HepG2 (cell line): ENCODE results near the gene ITGAE. TPM values are rescaled to one million over a fixed set of nuclear protein-coding genes. Genes with fewer than 3 reads are reported as not detected.

ENCODE experiments used
- KDM2A ChIP-seq: sonication (generic); formaldehyde crosslinking; IDR thresholded peaks from 2 replicates; pipeline ENCODE4 v1.4.0; 2020; ENCODE audit warnings: low read depth, missing genetic modification reagents, borderline replicate concordance
- ZNF329 ChIP-seq: sonication (generic); formaldehyde crosslinking; IDR thresholded peaks from 2 replicates; pipeline ENCODE4 v1.9.0; 2021; ENCODE audit warnings: low read depth, mild to moderate bottlenecking, missing genetic modification reagents
- ZNF7 ChIP-seq: IDR thresholded peaks from 2 replicates; pipeline ENCODE4 v1.6.1; 2016; ENCODE audit warnings: missing biosample characterization, missing genetic modification reagents
- polyA plus RNA-seq, 8 experiments: library from polyadenylated mRNA; depleted of rRNA in 3 of 8; stranded (reverse) in 7 of 8; unstranded in 1 of 8; fragments of >200 nt; fragmentation: Illumina TruSeq in 4 of 8; extraction: Trizol in 4 of 8; gene quantifications; 2 replicates each; pipeline versions ENCODE4 v1.2.1 to v1.2.3, GENCODE V29; 2011 to 2016; ENCODE audit warnings: low read depth in 4 of 8, missing spikeins in 1 of 8, mixed read lengths in 1 of 8; ENCODE audit not compliant: insufficient read depth in 1 of 8
- total RNA-seq, 5 experiments: library from RNA; depleted of rRNA; stranded (reverse); fragments of >200 nt; fragmentation: Illumina TruSeq; extraction: Trizol; gene quantifications; 2 replicates each; pipeline ENCODE4 v1.2.3, GENCODE V29; 2016; ENCODE audit warnings: low read depth in 1 of 5
- TF ChIP-seq, protein P1 (sequence below): sonication (generic); formaldehyde crosslinking; IDR thresholded peaks from 2 replicates; pipeline ENCODE4 v1.4.0; 2020; ENCODE audit warnings: low read depth, missing genetic modification reagents
- TF ChIP-seq, protein P2 (sequence below): sonication (generic); formaldehyde crosslinking; IDR thresholded peaks from one replicate; pipeline ENCODE4 v1.5.1; 2020; ENCODE audit warnings: mild to moderate bottlenecking, missing genetic modification reagents; ENCODE audit errors: not compliant biosample characterization
- TF ChIP-seq, protein P3 (sequence below): sonication (generic); formaldehyde crosslinking; IDR thresholded peaks from 2 replicates; pipeline ENCODE4 v1.4.0; 2020; ENCODE audit warnings: missing genetic modification reagents
- TF ChIP-seq, protein P4 (sequence below): fragments of 450-650 bp; IDR thresholded peaks from 2 replicates; pipeline ENCODE4 v1.6.1; 2016
- TF ChIP-seq, protein P5 (sequence below): sonication (generic); formaldehyde crosslinking; IDR thresholded peaks from 2 replicates; pipeline ENCODE4 v1.5.1; 2020; ENCODE audit warnings: mild to moderate bottlenecking, missing genetic modification reagents, moderate library complexity

The ITGAE gene
- total and polyA plus RNA-seq, 2 of the 13 experiments (the other 11 are each of a cell fraction or from before 2014, with no cell fraction given): 42.3 to 49.0 TPM

DNA sequence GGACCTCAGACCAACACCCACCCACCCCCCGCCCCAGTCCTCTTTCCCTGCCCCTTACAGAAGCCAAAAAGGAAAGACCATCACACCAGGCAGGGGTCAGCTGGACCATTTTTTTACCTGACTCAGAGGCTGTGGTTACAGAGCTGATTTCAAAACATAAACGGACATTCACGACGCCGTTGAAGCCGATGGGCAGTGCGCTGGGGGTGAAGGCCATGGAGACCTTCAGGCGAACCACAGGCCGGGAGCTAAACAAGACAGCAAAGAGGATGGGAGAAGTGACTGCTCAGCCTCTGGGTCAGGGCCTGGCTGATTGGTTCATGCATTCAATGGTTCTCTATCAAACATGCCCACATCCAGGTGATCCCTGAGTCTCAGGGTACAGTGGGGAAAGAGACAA lies 53.2 kb downstream of the ITGAE start (continued):
- TF ChIP-seq, protein P1, sequence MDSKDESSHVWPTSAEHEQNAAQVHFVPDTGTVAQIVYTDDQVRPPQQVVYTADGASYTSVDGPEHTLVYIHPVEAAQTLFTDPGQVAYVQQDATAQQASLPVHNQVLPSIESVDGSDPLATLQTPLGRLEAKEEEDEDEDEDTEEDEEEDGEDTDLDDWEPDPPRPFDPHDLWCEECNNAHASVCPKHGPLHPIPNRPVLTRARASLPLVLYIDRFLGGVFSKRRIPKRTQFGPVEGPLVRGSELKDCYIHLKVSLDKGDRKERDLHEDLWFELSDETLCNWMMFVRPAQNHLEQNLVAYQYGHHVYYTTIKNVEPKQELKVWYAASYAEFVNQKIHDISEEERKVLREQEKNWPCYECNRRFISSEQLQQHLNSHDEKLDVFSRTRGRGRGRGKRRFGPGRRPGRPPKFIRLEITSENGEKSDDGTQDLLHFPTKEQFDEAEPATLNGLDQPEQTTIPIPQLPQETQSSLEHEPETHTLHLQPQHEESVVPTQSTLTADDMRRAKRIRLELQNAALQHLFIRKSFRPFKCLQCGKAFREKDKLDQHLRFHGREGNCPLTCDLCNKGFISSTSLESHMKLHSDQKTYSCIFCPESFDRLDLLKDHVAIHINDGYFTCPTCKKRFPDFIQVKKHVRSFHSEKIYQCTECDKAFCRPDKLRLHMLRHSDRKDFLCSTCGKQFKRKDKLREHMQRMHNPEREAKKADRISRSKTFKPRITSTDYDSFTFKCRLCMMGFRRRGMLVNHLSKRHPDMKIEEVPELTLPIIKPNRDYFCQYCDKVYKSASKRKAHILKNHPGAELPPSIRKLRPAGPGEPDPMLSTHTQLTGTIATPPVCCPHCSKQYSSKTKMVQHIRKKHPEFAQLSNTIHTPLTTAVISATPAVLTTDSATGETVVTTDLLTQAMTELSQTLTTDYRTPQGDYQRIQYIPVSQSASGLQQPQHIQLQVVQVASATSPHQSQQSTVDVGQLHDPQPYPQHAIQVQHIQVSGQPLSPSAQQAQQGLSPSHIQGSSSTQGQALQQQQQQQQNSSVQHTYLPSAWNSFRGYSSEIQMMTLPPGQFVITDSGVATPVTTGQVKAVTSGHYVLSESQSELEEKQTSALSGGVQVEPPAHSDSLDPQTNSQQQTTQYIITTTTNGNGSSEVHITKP: 0 out of 2 replicates have a peak, but pooled peaks have one; percentile 37
- TF ChIP-seq ZNF7 (CRISPR knock-in tag) (no peak), ZNF329 (CRISPR knock-in tag) (no peak), KDM2A (CRISPR knock-in tag) (0 out of 2 replicates have a peak, but pooled peaks have one; percentile 28)
- TF ChIP-seq, protein P2, sequence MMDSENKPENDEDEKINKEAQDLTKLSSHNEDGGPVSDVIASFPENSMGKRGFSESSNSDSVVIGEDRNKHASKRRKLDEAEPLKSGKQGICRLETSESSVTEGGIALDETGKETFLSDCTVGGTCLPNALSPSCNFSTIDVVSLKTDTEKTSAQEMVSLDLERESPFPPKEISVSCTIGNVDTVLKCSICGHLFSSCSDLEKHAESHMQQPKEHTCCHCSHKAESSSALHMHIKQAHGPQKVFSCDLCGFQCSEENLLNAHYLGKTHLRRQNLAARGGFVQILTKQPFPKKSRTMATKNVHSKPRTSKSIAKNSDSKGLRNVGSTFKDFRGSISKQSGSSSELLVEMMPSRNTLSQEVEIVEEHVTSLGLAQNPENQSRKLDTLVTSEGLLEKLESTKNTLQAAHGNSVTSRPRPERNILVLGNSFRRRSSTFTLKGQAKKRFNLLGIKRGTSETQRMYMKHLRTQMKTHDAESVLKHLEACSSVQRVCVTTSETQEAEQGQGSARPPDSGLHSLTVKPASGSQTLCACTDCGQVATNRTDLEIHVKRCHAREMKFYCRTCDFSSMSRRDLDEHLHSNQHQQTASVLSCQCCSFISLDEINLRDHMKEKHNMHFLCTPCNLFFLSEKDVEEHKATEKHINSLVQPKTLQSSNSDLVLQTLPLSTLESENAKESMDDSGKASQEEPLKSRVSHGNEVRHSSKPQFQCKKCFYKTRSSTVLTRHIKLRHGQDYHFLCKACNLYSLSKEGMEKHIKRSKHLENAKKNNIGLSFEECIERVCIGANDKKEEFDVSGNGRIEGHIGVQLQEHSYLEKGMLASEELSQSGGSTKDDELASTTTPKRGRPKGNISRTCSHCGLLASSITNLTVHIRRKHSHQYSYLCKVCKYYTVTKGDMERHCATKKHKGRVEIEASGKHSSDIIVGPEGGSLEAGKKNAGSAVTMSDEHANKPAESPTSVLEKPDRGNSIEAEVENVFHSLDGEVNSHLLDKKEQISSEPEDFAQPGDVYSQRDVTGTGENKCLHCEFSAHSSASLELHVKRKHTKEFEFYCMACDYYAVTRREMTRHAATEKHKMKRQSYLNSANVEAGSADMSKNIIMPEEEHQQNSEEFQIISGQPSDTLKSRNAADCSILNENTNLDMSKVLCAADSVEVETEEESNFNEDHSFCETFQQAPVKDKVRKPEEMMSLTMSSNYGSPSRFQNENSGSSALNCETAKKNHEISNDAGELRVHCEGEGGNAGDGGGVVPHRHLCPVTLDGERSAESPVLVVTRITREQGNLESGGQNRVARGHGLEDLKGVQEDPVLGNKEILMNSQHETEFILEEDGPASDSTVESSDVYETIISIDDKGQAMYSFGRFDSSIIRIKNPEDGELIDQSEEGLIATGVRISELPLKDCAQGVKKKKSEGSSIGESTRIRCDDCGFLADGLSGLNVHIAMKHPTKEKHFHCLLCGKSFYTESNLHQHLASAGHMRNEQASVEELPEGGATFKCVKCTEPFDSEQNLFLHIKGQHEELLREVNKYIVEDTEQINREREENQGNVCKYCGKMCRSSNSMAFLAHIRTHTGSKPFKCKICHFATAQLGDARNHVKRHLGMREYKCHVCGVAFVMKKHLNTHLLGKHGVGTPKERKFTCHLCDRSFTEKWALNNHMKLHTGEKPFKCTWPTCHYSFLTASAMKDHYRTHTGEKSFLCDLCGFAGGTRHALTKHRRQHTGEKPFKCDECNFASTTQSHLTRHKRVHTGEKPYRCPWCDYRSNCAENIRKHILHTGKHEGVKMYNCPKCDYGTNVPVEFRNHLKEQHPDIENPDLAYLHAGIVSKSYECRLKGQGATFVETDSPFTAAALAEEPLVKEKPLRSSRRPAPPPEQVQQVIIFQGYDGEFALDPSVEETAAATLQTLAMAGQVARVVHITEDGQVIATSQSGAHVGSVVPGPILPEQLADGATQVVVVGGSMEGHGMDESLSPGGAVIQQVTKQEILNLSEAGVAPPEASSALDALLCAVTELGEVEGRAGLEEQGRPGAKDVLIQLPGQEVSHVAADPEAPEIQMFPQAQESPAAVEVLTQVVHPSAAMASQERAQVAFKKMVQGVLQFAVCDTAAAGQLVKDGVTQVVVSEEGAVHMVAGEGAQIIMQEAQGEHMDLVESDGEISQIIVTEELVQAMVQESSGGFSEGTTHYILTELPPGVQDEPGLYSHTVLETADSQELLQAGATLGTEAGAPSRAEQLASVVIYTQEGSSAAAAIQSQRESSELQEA (CRISPR knock-in tag): no peak
- TF ChIP-seq, protein P3, sequence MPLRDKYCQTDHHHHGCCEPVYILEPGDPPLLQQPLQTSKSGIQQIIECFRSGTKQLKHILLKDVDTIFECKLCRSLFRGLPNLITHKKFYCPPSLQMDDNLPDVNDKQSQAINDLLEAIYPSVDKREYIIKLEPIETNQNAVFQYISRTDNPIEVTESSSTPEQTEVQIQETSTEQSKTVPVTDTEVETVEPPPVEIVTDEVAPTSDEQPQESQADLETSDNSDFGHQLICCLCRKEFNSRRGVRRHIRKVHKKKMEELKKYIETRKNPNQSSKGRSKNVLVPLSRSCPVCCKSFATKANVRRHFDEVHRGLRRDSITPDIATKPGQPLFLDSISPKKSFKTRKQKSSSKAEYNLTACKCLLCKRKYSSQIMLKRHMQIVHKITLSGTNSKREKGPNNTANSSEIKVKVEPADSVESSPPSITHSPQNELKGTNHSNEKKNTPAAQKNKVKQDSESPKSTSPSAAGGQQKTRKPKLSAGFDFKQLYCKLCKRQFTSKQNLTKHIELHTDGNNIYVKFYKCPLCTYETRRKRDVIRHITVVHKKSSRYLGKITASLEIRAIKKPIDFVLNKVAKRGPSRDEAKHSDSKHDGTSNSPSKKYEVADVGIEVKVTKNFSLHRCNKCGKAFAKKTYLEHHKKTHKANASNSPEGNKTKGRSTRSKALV (CRISPR knock-in tag): no peak
- TF ChIP-seq, protein P4, sequence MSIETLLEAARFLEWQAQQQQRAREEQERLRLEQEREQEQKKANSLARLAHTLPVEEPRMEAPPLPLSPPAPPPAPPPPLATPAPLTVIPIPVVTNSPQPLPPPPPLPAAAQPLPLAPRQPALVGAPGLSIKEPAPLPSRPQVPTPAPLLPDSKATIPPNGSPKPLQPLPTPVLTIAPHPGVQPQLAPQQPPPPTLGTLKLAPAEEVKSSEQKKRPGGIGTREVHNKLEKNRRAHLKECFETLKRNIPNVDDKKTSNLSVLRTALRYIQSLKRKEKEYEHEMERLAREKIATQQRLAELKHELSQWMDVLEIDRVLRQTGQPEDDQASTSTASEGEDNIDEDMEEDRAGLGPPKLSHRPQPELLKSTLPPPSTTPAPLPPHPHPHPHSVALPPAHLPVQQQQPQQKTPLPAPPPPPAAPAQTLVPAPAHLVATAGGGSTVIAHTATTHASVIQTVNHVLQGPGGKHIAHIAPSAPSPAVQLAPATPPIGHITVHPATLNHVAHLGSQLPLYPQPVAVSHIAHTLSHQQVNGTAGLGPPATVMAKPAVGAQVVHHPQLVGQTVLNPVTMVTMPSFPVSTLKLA: no peak
- TF ChIP-seq, protein P5, sequence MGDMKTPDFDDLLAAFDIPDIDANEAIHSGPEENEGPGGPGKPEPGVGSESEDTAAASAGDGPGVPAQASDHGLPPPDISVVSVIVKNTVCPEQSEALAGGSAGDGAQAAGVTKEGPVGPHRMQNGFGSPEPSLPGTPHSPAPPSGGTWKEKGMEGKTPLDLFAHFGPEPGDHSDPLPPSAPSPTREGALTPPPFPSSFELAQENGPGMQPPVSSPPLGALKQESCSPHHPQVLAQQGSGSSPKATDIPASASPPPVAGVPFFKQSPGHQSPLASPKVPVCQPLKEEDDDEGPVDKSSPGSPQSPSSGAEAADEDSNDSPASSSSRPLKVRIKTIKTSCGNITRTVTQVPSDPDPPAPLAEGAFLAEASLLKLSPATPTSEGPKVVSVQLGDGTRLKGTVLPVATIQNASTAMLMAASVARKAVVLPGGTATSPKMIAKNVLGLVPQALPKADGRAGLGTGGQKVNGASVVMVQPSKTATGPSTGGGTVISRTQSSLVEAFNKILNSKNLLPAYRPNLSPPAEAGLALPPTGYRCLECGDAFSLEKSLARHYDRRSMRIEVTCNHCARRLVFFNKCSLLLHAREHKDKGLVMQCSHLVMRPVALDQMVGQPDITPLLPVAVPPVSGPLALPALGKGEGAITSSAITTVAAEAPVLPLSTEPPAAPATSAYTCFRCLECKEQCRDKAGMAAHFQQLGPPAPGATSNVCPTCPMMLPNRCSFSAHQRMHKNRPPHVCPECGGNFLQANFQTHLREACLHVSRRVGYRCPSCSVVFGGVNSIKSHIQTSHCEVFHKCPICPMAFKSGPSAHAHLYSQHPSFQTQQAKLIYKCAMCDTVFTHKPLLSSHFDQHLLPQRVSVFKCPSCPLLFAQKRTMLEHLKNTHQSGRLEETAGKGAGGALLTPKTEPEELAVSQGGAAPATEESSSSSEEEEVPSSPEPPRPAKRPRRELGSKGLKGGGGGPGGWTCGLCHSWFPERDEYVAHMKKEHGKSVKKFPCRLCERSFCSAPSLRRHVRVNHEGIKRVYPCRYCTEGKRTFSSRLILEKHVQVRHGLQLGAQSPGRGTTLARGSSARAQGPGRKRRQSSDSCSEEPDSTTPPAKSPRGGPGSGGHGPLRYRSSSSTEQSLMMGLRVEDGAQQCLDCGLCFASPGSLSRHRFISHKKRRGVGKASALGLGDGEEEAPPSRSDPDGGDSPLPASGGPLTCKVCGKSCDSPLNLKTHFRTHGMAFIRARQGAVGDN (CRISPR knock-in tag): peak; percentile 55
